Measurements from ENCODE around the gene CTAG1A.
"Not testable (repeated sequence)": the region's sequence is repeated elsewhere in the genome, so short reads cannot be mapped to it uniquely, and the experiment has no call there.

Gene CTAG1A

GRCh38 chrX:154547245-154548027 lies 37.5 kb upstream of the CTAG1A start, which contains the start of gene IKBKG:
Gene IKBKG (plus strand): TSS chrX:154547620. CDS start chrX:154552003, 4,383 bp downstream.
- peaks cover 0 to 4% of the 10 kb centered on the region in 2 donors for H3K27me3 ChIP-seq (ENCODE audit: control insufficient read depth in 1 of 2, insufficient read depth in 2 of 2, low read length in 2 of 2)
- no peaks in the 10 kb centered on the region for H3K9me3 ChIP-seq (ENCODE audit: low read length)
- no peaks in the 10 kb centered on the region for H3K4me1 ChIP-seq (ENCODE audit: insufficient read depth, low read length)
- H3K36me3 ChIP-seq (ENCODE audit: insufficient read depth, low read length), result no peaks in the 10 kb centered on the region
- H3K9ac ChIP-seq (ENCODE audit: low read length), result peak within 1 kb of the TSS; percentile 46
- peak within 1 kb of the TSS; percentile 55 to 58 for H3K4me3 ChIP-seq (ENCODE audit: low read depth in 1 of 2, low read length in 2 of 2)
- peak within 1 kb of the TSS; percentile 78 for H3K27ac ChIP-seq (ENCODE audit: low read depth, low read length)

GRCh38 chrX:154548028-154548316 lies 37.0 kb upstream of the CTAG1A start:
- H3K27ac ChIP-seq (ENCODE audit: low read depth, low read length), result peak overlapping the region; percentile 78
- H3K9ac ChIP-seq (ENCODE audit: low read length), result peak overlapping the region; percentile 46
- no peaks in the 10 kb centered on the region for H3K36me3 ChIP-seq (ENCODE audit: insufficient read depth, low read length)
- H3K4me1 ChIP-seq (ENCODE audit: insufficient read depth, low read length), result no peaks in the 10 kb centered on the region
- peaks cover 0 to 4% of the 10 kb centered on the region in 2 donors for H3K27me3 ChIP-seq (ENCODE audit: control insufficient read depth in 1 of 2, insufficient read depth in 2 of 2, low read length in 2 of 2)
- H3K9me3 ChIP-seq (ENCODE audit: low read length), result no peaks in the 10 kb centered on the region
- peak overlapping the region; percentile 55 to 58 for H3K4me3 ChIP-seq (ENCODE audit: low read depth in 1 of 2, low read length in 2 of 2)

GRCh38 chrX:154549766-154550165 lies 35.2 kb upstream of the CTAG1A start:
- no peaks in the 10 kb centered on the region for H3K9me3 ChIP-seq (ENCODE audit: low read length)

GRCh38 chrX:154552112-154552806 lies 32.7 kb upstream of the CTAG1A start:
- H3K27ac ChIP-seq (ENCODE audit: low read depth, low read length); H3K9ac ChIP-seq (ENCODE audit: low read length); H3K4me1 ChIP-seq (ENCODE audit: insufficient read depth, low read length); H3K9me3 ChIP-seq (ENCODE audit: low read length); H3K4me3 ChIP-seq (ENCODE audit: low read depth in 1 of 2, low read length in 2 of 2); H3K27me3 ChIP-seq (ENCODE audit: control insufficient read depth in 1 of 2, insufficient read depth in 2 of 2, low read length in 2 of 2): not testable (repeated sequence)
- H3K36me3 ChIP-seq (ENCODE audit: insufficient read depth, low read length), result peaks cover 11% of the 10 kb centered on the region

More at GRCh38 chrX:154549766-154550165, 35.2 kb upstream of the CTAG1A start:
- Histone ChIP-seq H3K27ac (ENCODE audit: low read depth, low read length) (no peak overlapping the region), H3K36me3 (ENCODE audit: insufficient read depth, low read length) (peaks cover 5% of the 10 kb centered on the region), H3K27me3 (ENCODE audit: control insufficient read depth in 1 of 2, insufficient read depth in 2 of 2, low read length in 2 of 2) (peaks cover 0 to 4% of the 10 kb centered on the region in 2 donors), H3K4me1 (ENCODE audit: insufficient read depth, low read length) (no peaks in the 10 kb centered on the region), H3K9ac (ENCODE audit: low read length) (no peak overlapping the region), H3K4me3 (ENCODE audit: low read depth in 1 of 2, low read length in 2 of 2) (no peak overlapping the region)

GRCh38 chrX:154558060-154558690 lies 26.8 kb upstream of the CTAG1A start:
- H3K27ac ChIP-seq (ENCODE audit: low read depth, low read length); H3K4me1 ChIP-seq (ENCODE audit: insufficient read depth, low read length); H3K9me3 ChIP-seq (ENCODE audit: low read length); H3K27me3 ChIP-seq (ENCODE audit: control insufficient read depth in 1 of 2, insufficient read depth in 2 of 2, low read length in 2 of 2); H3K4me3 ChIP-seq (ENCODE audit: low read depth in 1 of 2, low read length in 2 of 2); H3K9ac ChIP-seq (ENCODE audit: low read length): not testable (repeated sequence)
- peaks cover 11% of the 10 kb centered on the region for H3K36me3 ChIP-seq (ENCODE audit: insufficient read depth, low read length)

GRCh38 chrX:154558896-154559295 lies 26.0 kb upstream of the CTAG1A start:
- not testable (repeated sequence) for H3K9ac ChIP-seq (ENCODE audit: low read length); H3K4me1 ChIP-seq (ENCODE audit: insufficient read depth, low read length); H3K27ac ChIP-seq (ENCODE audit: low read depth, low read length)

GRCh38 chrX:154560326-154560725 lies 24.6 kb upstream of the CTAG1A start:
- H3K9ac ChIP-seq (ENCODE audit: low read length); H3K27me3 ChIP-seq (ENCODE audit: control insufficient read depth in 1 of 2, insufficient read depth in 2 of 2, low read length in 2 of 2); H3K9me3 ChIP-seq (ENCODE audit: low read length); H3K4me1 ChIP-seq (ENCODE audit: insufficient read depth, low read length); H3K4me3 ChIP-seq (ENCODE audit: low read depth in 1 of 2, low read length in 2 of 2); H3K27ac ChIP-seq (ENCODE audit: low read depth, low read length); H3K36me3 ChIP-seq (ENCODE audit: insufficient read depth, low read length): not testable (repeated sequence)

More at GRCh38 chrX:154558896-154559295, 26.0 kb upstream of the CTAG1A start:
- H3K36me3 ChIP-seq (ENCODE audit: insufficient read depth, low read length), result peaks cover 11% of the 10 kb centered on the region
- not testable (repeated sequence) for H3K4me3 ChIP-seq (ENCODE audit: low read depth in 1 of 2, low read length in 2 of 2); H3K27me3 ChIP-seq (ENCODE audit: control insufficient read depth in 1 of 2, insufficient read depth in 2 of 2, low read length in 2 of 2); H3K9me3 ChIP-seq (ENCODE audit: low read length)

GRCh38 chrX:154562295-154562694 lies 22.6 kb upstream of the CTAG1A start:
- not testable (repeated sequence) for H3K4me3 ChIP-seq (ENCODE audit: low read depth in 1 of 2, low read length in 2 of 2); H3K9ac ChIP-seq (ENCODE audit: low read length); H3K36me3 ChIP-seq (ENCODE audit: insufficient read depth, low read length); H3K4me1 ChIP-seq (ENCODE audit: insufficient read depth, low read length); H3K27ac ChIP-seq (ENCODE audit: low read depth, low read length); H3K27me3 ChIP-seq (ENCODE audit: control insufficient read depth in 1 of 2, insufficient read depth in 2 of 2, low read length in 2 of 2); H3K9me3 ChIP-seq (ENCODE audit: low read length)

- not testable (repeated sequence) for H3K4me3 ChIP-seq (ENCODE audit: low read depth in 1 of 2, low read length in 2 of 2); H3K4me1 ChIP-seq (ENCODE audit: insufficient read depth, low read length)
Observed at GRCh38 chrX:154570361-154570760, 14.6 kb upstream of the CTAG1A start.

GRCh38 chrX:154573061-154573460 lies 11.9 kb upstream of the CTAG1A start:
- H3K27ac ChIP-seq (ENCODE audit: low read depth, low read length); H3K9me3 ChIP-seq (ENCODE audit: low read length); H3K27me3 ChIP-seq (ENCODE audit: control insufficient read depth in 1 of 2, insufficient read depth in 2 of 2, low read length in 2 of 2); H3K4me3 ChIP-seq (ENCODE audit: low read depth in 1 of 2, low read length in 2 of 2); H3K9ac ChIP-seq (ENCODE audit: low read length); H3K4me1 ChIP-seq (ENCODE audit: insufficient read depth, low read length); H3K36me3 ChIP-seq (ENCODE audit: insufficient read depth, low read length): not testable (repeated sequence)

More at GRCh38 chrX:154570361-154570760, 14.6 kb upstream of the CTAG1A start:
- H3K9me3 ChIP-seq (ENCODE audit: low read length); H3K9ac ChIP-seq (ENCODE audit: low read length); H3K36me3 ChIP-seq (ENCODE audit: insufficient read depth, low read length); H3K27me3 ChIP-seq (ENCODE audit: control insufficient read depth in 1 of 2, insufficient read depth in 2 of 2, low read length in 2 of 2); H3K27ac ChIP-seq (ENCODE audit: low read depth, low read length): not testable (repeated sequence)

GRCh38 chrX:154575076-154575475 lies 9.9 kb upstream of the CTAG1A start:
- H3K9me3 ChIP-seq (ENCODE audit: low read length); H3K9ac ChIP-seq (ENCODE audit: low read length); H3K4me3 ChIP-seq (ENCODE audit: low read depth in 1 of 2, low read length in 2 of 2); H3K27ac ChIP-seq (ENCODE audit: low read depth, low read length); H3K4me1 ChIP-seq (ENCODE audit: insufficient read depth, low read length); H3K27me3 ChIP-seq (ENCODE audit: control insufficient read depth in 1 of 2, insufficient read depth in 2 of 2, low read length in 2 of 2); H3K36me3 ChIP-seq (ENCODE audit: insufficient read depth, low read length): not testable (repeated sequence)
